Posterior vena cava (tissue), 2 donors: ENCODE data around the gene RGR. TPM values are rescaled to one million over a fixed set of nuclear protein-coding genes. Genes with fewer than 3 reads are reported as not detected.
"Not testable (repeated sequence)": the region's sequence is repeated elsewhere in the genome, so short reads cannot be mapped to it uniquely, and the experiment has no call there.

Source experiments
- DNase-seq: peaks from one replicate; pipeline ENCODE4 v3.0.0-alpha.2; 2020; ENCODE audit warnings: low spot score
- intact Hi-C, 2 donors: fragments of 100-400 bp; cut with DNase I; formaldehyde crosslinking; loops; one replicate each; pipeline versions ENCODE4 v1.14.1 to v1.14.2; 2022 to 2023
- total RNA-seq, 2 donors: library from RNA; stranded (reverse); fragmentation: NEBNext Ultra II Directional; extraction: Animal tissue kit (Norgen Biotek cat#: 25700); gene quantifications; one replicate each; pipeline ENCODE4 v1.2.1, GENCODE V29; 2021
- donor health status: DM: yes; HTN: yes; CAD: no.
- donor health status: DM: yes; HTN: yes; CAD: no.

Gene RGR
- total RNA-seq, 2 donors from 2014 or later, result 0.38 TPM; not detected in 1

GRCh38 chr10:84248794-84249193 is 3.9 kb downstream of the RGR start:
- intact Hi-C loops, result no loop called here
- no peak for DNase-seq

DNA sequence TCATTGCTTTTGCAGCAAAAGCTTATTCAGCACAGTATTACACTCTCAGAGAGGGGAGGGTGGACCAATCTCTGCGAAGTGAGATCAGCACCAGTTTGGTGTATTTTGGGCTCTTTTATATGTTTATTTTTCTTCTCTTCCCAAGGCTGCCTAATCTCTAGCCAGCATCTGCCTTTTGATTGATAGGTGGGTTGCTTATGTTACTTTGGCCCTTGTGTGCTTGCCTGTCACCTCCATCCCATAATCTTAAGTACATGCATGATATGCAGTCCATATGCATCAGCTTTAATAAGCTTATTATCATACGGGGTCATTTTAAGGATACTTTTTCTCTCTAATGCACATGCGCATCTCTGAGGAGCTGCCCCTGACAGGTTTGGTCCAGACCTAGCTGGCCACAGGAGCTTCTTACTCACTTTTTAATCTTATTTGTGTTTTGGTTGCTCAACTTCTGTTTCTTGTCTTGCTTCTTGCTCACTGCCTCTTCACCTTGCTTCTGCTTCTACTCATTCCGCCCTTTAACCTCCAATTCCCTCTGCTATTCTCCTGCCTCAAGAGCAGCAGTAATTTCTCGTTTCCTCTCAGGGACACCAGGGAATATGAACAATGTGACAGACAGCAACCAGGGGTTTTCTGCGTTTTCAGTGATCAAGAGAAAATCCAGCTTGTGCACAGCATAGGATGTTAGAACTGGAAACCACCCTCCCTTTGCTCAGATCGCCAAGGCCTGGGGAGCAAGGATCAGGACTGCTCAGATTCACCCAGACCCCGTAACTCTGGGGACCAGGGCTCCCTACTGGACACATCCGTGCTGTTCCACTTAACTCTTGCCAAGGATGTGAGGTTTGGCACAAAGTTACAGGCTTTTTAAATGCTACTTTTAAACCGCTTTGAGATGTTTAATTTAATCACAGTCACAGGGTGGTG is 10.0 kb downstream of the RGR start:
- no peak for DNase-seq
- intact Hi-C loops, result no loop called here

DNA sequence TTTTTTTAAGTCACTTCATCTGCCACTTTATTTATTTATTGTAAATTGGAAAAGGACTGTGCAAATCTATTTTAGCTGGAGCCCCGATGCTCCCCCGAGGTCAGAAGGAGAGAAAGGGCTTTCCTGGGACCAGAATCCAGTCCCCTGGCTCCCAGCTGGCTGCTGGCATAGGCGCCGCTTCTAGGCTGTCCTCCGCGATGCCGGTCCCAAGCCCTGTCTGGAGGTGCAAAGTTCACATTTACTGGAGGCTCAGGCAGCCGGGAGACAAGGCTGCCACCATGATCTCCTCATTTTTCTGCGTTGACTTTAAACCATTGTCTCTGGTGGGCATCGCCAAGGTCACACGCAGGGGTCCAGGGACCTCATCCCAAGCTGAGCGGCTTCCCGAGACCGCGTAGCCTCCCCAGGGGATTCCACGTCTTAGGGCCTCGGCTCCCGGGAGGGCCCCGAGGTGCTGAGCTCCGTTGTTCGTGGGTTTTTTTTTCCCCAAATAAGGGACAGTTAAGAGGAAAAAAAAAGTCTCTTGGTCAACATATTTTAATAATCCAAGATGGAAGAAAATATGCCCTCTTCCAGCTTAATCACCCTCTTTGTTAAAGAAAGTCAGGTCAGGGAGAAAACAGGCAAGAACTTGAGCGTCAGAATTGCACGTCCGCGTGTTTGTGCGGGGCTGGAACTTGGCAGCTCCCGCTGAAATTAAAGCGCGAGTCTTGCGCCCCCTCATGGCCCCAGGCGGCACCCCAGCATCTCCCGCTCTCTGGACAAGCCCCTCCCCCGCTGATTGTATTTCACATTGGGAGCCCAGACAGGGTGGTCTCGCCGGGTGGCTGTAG is 11.9 kb downstream of the RGR start:
- intact Hi-C loops, result no loop called here

GRCh38 chr10:84257343-84258020 is 12.6 kb downstream of the RGR start:
- DNase-seq, result no peak
- intact Hi-C loops, result no loop called here

More for the DNA sequence above, 11.9 kb downstream of the RGR start:
- DNase-seq, result peak; percentile 89

DNA sequence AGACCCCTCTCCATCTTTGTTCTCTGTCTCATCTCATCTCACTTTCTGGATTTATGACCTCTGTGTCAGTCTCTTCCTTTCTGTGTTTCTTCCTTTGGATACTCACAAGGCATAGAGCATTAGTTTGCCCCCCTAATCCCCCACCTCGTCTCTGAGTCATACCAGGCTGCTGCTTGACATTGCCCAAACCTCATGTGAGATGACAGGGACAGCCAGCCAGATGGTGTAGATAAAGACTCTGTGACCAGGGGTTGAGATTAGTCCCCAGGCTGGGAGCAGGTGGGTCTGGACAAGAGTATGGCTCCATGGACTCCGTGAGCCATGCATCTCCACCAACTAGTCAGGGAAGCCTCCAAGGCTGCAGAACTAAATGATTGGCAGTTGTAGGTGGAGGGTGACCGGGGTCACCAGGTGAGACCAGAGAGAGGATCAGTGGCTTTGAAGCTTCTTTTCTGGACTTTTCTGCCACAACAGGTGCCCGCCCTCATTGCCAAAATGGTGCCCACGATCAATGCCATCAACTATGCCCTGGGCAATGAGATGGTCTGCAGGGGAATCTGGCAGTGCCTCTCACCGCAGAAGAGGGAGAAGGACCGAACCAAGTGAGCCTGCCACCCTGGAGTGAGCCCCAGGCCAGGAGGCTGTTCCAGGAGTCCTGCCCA is 13.3 kb downstream of the RGR start:
- intact Hi-C loops, result no loop called here
- no peak for DNase-seq

- no peak for DNase-seq
- intact Hi-C loops, result loop anchor here in 1 of 2 donors (5.0 kb wide), 1 partner anchor 281 kb away; no protein-coding TSS in a partner anchor
These were observed 16.5 kb downstream of the RGR start for GRCh38 chr10:84261236-84261915.

DNA sequence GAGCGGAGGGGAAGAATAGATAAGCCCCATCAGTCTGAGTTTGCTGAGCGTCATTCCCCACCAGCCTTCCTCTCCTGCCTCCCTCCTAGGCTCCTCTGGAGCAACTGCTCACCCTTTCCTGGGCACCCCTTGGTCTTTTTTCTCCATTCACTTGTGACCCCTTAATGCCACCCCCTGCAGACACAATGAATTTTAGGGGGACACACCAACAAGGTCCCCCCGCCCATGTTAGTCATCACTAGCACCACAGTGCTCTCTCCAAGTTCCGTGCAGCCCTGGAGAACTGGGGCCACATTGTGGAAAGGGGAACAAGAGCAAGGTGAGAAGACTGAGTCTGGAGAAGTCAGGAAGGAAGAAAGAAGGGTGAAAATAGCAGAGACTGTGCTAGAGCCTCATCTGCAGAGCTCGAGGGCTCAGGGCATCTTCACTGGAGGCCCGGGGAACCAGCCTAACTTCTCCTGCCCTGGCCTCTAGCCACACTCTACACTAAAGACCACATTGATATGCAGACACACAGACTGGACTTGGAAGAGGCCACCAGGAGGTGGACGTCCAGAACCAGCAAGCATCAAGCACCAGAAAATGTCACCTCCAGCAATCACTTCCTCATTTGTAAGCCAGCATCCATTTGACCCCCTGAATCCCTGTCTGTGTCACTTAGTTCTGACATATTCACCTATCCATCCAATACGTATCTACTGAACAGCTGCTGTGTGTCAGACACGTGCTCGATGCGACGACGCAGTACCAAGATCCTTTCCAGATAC is 17.5 kb downstream of the RGR start:
- DNase-seq, result no peak
- intact Hi-C loops, result loop anchor here in 1 of 2 donors (5.0 kb wide), 1 partner anchor 280 kb away; no protein-coding TSS in a partner anchor

DNA sequence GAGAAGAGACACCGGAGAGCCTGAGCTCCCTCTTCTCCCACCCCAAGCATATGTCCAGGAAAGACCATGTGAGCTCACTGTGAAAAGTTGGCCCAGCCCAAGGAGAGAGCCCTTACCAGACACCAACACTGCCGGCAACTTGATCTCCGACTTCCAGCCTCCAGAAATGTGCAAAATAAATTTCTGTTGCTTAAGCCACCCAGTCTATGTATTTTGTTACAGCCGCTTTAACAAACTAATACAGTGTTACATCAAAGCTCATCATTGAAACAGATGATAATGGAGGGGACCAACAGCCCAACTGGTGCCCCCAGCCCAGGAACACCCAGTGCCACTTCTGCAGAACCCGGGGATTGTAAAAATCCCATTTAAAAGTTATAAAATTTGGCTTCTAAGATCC is 18.9 kb downstream of the RGR start:
- no peak for DNase-seq
- intact Hi-C loops, result loop anchor here (2.0 to 5.0 kb wide), 2 partner anchors 273 to 279 kb away; no protein-coding TSS in a partner anchor

- intact Hi-C loops, result loop anchor here (2.0 to 5.0 kb wide), 2 partner anchors 272 to 278 kb away; no protein-coding TSS in a partner anchor
- peak; percentile 89 for DNase-seq
These were observed 19.8 kb downstream of the RGR start for GRCh38 chr10:84264611-84265141.

GRCh38 chr10:84265418-84265817 is 20.6 kb downstream of the RGR start:
- no peak for DNase-seq

GRCh38 chr10:84267503-84268126 is 22.8 kb downstream of the RGR start:
- DNase-seq, result no peak
- intact Hi-C loops, result no loop called here

More at GRCh38 chr10:84265418-84265817, 20.6 kb downstream of the RGR start:
- intact Hi-C loops, result loop anchor here in 1 of 2 donors (2.0 kb wide), 1 partner anchor 271 kb away; no protein-coding TSS in a partner anchor

DNA sequence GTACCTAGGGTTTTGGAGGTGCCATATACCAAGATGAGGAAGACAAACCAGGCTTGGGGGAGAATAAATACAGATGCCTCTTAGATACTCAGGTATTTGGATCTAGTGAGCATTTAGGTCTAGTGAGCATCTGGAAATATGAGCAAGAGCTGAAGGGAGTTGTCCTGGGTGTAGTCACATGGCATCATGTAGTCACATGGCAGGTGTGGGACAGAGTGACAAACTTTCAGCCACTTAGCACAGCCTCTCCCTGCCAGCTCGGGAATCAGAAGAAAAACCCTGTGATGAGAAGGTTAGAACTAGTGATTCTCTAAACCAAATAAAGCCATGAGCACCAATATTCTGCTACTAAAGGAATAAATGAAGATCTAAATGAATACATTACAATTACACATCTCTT is 24.3 kb downstream of the RGR start:
- intact Hi-C loops, result no loop called here
- no peak for DNase-seq

- DNase-seq, result no peak
- intact Hi-C loops, result no loop called here
These were observed 24.9 kb downstream of the RGR start for GRCh38 chr10:84269773-84270172.

- DNase-seq, result no peak
- intact Hi-C loops, result no loop called here
These were observed 25.9 kb downstream of the RGR start for GRCh38 chr10:84270708-84271107.

GRCh38 chr10:84279876-84280475 is 35.1 kb downstream of the RGR start:
- DNase-seq, intact Hi-C loops: not testable (repeated sequence)

DNA sequence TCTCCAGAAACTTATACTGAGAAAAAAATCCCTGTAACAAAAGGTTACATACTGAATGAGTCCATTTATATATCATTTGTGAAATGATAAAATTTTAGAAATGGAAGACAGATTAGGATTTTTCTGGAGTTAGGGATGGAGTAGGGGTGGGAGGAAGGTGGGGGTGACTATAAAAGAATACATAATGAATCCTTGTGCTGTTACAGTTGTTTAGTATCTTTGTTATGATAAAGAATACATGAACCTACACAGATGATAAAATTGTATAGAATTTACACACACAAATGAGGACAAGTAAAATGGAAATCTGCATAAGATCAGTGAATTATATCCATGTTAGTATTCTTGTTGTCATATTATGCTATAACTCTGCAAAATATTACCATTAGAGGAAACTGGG is 41.8 kb downstream of the RGR start:
- intact Hi-C loops, result no loop called here
- no peak for DNase-seq
